ENCODE measurements around the gene EXOSC9. TPM values are rescaled to one million over a fixed set of nuclear protein-coding genes. Genes with fewer than 3 reads are reported as not detected.

The EXOSC9 gene
- total and polyA plus RNA-seq, 2 of the 8 experiments (the other 6 are each of a cell fraction or from before 2014, with no cell fraction given), result 33.2 to 54.9 TPM

GRCh38 chr4:121791481-121791880, 9.6 kb upstream of the EXOSC9 start (continued):
- TF ChIP-seq TAF7 (optimal IDR thresholded peaks at IDR 0.05; ENCODE audit: borderline replicate concordance, low read depth, low read length) (no peak), JUN (IDR thresholded peaks at IDR 0.05; ENCODE audit: low read depth, low read length) (no peak), GABPA (IDR thresholded peaks at IDR 0.05; ENCODE audit: borderline replicate concordance, insufficient read depth, low read length) (no peak), EGR1 (IDR thresholded peaks at IDR 0.05; ENCODE audit: borderline replicate concordance, low read depth, low read length) (no peak), BCL11A (IDR thresholded peaks at IDR 0.05; ENCODE audit: low read depth in 2 of 2, low read length in 2 of 2) (no peak), HDAC2 (IDR thresholded peaks at IDR 0.05; ENCODE audit: borderline replicate concordance in 1 of 2, low read depth in 2 of 2, low read length in 2 of 2) (no peak)

All from H1 (cell line).